Thymus (tissue), 11 donors: ENCODE results near the gene TP73. TPM values are rescaled to one million over a fixed set of nuclear protein-coding genes. Genes with fewer than 3 reads are reported as not detected.
A peak's percentile ranks its signal among the peaks of the same experiment; 100 is the strongest.

Source experiments
- DNase-seq, 9 donors: peaks; one replicate each; pipeline ENCODE4 v3.0.0-alpha.2; 2013; ENCODE audit warnings: low spot score in 9 of 9, low read depth in 6 of 9, missing footprints in 1 of 9
- H3K27ac ChIP-seq, 2 donors: one replicate each; pipeline ENCODE4 v1.5.1; 2013; ENCODE audit warnings: control low read depth in 1 of 2, low read depth in 1 of 2, low read length in 1 of 2, mild to moderate bottlenecking in 1 of 2, moderate library complexity in 1 of 2
- H3K27me3 ChIP-seq, 2 donors: one replicate each; pipeline ENCODE4 v1.5.1; 2013; ENCODE audit warnings: low read length in 1 of 2; ENCODE audit not compliant: control insufficient read depth in 2 of 2, insufficient read depth in 1 of 2
- H3K36me3 ChIP-seq, 2 donors: one replicate each; pipeline ENCODE4 v1.5.1; 2013; ENCODE audit warnings: low read length in 1 of 2, mild to moderate bottlenecking in 1 of 2, moderate library complexity in 1 of 2; ENCODE audit not compliant: control insufficient read depth in 2 of 2, insufficient read depth in 2 of 2
- H3K4me1 ChIP-seq, 2 donors: one replicate each; pipeline ENCODE4 v1.5.1; 2013; ENCODE audit warnings: low read length in 2 of 2; ENCODE audit not compliant: control insufficient read depth in 2 of 2, insufficient read depth in 2 of 2
- H3K4me3 ChIP-seq, 2 donors: one replicate each; pipeline ENCODE4 v1.5.1; 2013; ENCODE audit warnings: low read length in 2 of 2, control low read depth in 1 of 2, mild to moderate bottlenecking in 1 of 2
- H3K9me3 ChIP-seq, 2 donors: one replicate each; pipeline ENCODE4 v1.5.1; 2013; ENCODE audit warnings: low read length in 1 of 2, mild to moderate bottlenecking in 1 of 2; ENCODE audit not compliant: control insufficient read depth in 2 of 2, insufficient read depth in 1 of 2
- WGBS: extraction: QIAGEN DNeasy Blood & Tissue Kit; methylation state at CpG from one replicate; pipeline ENCODE4 v1.1.7; 2013; 5-methylcytosine and 5-hydroxymethylcytosine counted together
- polyA plus RNA-seq: library from polyadenylated mRNA; stranded (reverse); fragments of 200-250 nt; gene quantifications from one replicate; pipeline ENCODE4 v1.2.3, GENCODE V29; 2013
- total RNA-seq: library from RNA; stranded (reverse); fragments of 120-200 nt; gene quantifications from one replicate; pipeline ENCODE4 v1.2.4, GENCODE V29; 2013
- donor health status: healthy.

Gene TP73
- total and polyA plus RNA-seq, 2 donors: 2.6 to 2.9 TPM

DNA sequence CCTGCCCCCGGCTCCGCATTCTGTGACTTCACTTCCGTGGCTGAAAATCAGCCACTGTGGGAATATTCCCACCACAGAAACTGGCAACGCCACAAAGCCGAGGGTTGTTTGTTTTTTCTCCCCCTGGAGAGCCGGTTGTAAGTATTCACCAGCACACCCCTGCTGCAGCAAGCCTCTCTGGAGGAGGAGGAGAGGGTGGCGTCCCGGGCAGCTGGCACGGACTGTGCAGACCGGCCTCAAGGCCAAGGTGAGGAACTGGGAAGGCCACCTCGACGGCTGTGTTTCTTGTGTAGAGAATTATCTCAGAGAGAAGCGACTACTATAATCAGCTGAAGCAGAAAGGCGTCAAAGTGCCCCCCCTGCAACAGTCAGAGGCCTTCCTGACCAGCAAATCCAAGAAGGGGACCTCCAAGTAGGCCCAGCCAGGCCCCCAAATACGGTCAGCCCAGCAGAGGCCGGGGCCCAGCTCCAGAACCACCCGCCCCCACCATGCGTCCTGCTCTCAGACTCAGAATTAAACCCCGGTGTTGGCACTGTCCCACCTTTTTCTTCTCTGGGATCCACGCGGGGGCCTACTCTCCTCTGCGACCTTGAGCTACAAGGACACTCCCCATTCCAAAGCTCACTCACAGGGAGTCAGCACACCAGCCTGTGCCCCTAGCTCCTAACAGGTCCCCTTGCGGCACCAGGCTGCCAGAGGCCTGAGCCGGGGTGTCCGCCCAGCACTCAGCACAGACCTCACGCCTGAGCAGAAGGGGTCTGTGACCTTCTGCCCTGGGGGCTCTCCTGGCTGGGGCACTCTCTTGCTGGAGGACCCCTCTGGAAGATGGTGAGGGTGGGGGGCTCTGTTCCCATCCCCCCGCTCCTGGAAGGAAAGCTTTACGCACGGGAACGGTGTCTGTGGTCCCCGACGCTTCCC is 119.1 kb downstream of the TP73 start:
- Histone ChIP-seq H3K27me3 (peaks cover 17 to 41% of the 10 kb centered on the region in 2 donors), H3K4me1 (peaks cover 11 to 22% of the 10 kb centered on the region in 2 donors), H3K27ac (no peak overlapping the region), H3K9me3 (no peaks in the 10 kb centered on the region), H3K36me3 (no peaks in the 10 kb centered on the region), H3K4me3 (peak overlapping the region; percentile 1 to 56)
- no peak for DNase-seq
- 75% methylated on average over 32 of the region's 32 CpGs for WGBS

DNA sequence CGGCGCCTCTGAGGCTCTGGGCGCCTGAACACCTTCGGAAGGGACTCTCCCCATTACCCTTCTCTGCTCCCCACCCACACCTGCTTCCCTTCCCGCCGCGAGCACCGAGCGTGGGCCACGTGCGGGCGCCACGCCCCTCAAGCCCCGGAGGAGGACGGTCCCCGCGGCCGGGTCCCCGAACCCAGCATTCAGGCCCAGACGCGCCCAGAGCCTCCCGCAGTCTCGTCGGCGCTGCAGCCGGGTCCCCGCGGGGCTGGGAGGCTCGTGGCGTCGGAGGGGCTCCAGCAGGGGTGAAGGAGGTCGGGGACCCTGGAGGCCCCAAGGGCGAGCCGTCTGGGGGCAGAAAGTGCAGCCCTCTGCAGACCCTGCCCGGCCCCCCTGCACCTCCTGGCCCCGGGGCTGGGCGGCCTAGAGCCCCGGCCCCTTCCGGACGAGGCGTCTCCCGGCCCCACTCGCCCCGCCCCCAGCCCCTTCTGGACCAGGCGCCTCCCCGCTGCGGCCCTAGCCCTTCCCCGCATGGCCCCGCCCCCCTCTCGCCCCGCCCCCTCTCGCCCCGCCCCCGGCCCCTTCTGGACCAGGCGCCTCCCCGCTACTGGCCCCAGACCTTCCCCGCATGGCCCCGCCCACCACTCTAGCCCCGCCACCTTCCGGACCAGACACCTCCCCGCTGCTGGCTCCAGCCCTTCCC is 119.9 kb downstream of the TP73 start:
- Histone ChIP-seq H3K9me3 (no peaks in the 10 kb centered on the region), H3K4me3 (peak overlapping the region; percentile 1 to 56), H3K27me3 (peaks cover 17 to 41% of the 10 kb centered on the region in 2 donors), H3K4me1 (peaks cover 11 to 23% of the 10 kb centered on the region in 2 donors), H3K36me3 (no peaks in the 10 kb centered on the region), H3K27ac (peak overlapping the region in 1 of 2 donors; percentile 21)
- DNase-seq: peak in 7 of 9 donors; percentile 46 to 76 (median 57)
- under 1% methylated on average over 59 of the region's 61 CpGs for WGBS

DNA sequence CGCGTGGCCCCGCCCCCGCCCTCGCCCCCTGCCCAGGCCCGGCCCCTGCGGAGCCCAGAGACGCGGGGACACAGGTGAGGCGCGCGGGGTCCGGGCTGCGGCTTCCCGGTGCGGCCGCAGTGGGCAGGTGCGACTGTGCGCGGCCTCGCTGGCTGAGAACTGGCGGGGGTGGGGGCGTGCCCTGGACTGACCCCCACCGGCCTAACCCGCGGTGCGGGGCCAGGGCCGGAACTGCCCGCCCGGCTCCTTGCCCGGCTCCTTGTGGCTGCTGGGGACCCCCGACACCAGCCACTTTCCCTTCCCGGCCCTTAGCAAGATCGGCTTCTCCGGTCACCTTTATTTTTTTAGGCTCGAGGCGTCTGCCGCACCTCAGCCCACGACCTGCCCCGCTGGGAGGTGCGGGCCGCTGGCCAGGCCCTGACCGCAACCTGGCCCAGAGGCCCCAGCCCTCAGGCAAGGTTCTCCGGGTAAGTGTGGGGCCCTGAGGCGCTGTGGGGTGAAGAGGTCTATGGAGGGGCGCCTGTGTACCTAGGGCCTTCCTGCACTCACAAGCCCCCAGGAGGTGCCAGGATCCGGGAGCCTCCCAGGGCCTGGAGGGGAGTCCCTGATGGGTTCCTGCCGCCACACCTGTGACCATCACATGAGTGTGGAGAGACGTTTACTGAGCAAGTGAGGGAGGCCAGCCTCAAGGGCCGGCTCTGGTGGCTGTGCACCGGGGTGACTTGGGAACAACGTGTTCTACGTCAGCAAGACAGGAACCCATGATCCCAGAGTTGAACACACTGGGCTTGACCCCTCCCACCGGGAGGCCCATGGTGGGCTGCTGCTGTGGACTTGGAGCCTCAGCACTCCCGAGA is 120.6 kb downstream of the TP73 start, which contains the start of gene SMIM1:
Gene SMIM1 (plus strand): TSS at position 35 of the 857 bp plus-strand sequence. CDS start 2,625 bp downstream, outside the sequence.
- peak within 1 kb of the TSS in 1 of 2 donors; percentile 21 for H3K27ac ChIP-seq
- H3K4me3 ChIP-seq: peak within 1 kb of the TSS; percentile 1 to 56
- H3K9me3 ChIP-seq: no peaks in the 10 kb centered on the region
- H3K4me1 ChIP-seq: peaks cover 11 to 23% of the 10 kb centered on the region in 2 donors
- H3K36me3 ChIP-seq: no peaks in the 10 kb centered on the region
- peaks cover 17 to 41% of the 10 kb centered on the region in 2 donors for H3K27me3 ChIP-seq
- no peak for DNase-seq
- WGBS: 18% methylated on average over 55 of the region's 55 CpGs

DNA sequence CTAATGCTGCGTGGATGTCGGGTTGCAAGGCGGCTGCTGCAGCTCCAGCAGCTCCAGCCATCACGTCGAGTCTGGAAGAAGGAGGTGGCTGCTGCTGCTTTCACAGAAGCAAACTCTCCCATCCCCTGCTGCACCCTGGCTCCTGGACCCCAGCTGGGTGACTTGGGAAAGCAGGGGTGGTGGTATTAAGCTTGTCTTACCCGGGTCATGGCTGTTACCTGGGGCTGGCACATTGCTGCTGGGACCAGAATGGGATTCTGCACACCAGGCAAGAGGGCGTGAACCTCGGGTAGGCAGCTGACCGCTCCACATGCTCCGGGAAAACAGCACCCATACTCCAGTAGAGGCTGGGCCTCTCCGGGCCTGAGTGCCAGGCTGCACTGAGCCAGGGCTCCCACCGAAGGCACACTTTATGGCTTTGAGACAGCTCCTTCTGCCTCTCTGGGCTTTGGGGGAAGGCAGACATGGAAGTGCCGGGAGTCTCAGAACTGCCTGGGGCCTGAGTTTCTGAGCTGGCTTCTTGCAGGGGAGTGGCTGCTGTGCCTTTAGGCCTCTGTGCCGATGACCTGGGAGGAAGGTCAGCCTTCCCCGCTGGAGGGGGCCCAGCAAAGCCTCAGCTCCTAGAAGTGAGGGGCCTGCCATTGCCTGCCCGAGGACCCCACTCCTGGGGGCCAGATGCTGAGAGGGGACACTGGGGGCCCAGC is 121.4 kb downstream of the TP73 start:
- Histone ChIP-seq H3K9me3 (no peaks in the 10 kb centered on the region), H3K4me1 (peaks cover 11 to 23% of the 10 kb centered on the region in 2 donors), H3K36me3 (peaks cover 0 to 2% of the 10 kb centered on the region in 2 donors), H3K27me3 (peaks cover 17 to 41% of the 10 kb centered on the region in 2 donors), H3K27ac (no peak overlapping the region), H3K4me3 (no peak overlapping the region)
- WGBS: 94% methylated on average over 16 of the region's 16 CpGs
- DNase-seq: no peak

DNA sequence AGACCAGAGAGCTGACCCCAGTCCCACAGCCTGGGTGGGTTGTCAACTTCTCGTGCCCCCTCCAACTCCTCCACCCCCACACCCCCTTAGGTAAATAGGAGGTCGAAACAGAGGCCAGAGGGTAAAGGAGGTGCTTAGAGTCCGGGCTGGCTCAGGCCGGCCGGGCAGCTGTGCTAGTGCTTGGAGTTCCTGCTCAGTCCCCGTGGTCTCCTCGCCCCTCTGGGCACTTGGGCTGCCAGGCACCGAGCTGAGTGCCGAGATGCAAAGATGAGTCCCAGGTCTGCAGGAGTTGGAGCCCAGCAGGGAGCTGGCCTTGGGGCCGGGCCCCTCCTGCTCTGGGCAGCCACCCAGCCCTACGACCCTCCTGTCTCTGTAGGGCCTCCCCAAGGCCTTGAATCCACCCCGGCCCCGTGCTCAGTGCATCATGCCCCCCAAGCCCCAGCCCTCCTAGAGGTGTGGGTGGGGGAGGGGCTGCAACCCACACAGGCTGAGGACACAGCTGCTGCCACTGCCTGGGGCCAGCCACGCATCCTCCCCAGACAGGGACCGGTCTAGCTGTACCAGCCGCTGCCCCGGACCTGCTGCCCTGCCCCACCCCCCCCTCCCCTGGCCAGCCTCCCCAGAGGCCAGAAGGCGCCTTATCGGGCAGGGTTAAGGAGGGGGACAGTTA is 122.1 kb downstream of the TP73 start:
- no peak for DNase-seq
- Histone ChIP-seq H3K9me3 (no peaks in the 10 kb centered on the region), H3K36me3 (peaks cover 7 to 9% of the 10 kb centered on the region in 2 donors), H3K4me3 (no peak overlapping the region), H3K4me1 (peaks cover 11 to 23% of the 10 kb centered on the region in 2 donors), H3K27me3 (peaks cover 17 to 39% of the 10 kb centered on the region in 2 donors), H3K27ac (no peak overlapping the region)
- 98% methylated on average over 19 of the region's 19 CpGs for WGBS

DNA sequence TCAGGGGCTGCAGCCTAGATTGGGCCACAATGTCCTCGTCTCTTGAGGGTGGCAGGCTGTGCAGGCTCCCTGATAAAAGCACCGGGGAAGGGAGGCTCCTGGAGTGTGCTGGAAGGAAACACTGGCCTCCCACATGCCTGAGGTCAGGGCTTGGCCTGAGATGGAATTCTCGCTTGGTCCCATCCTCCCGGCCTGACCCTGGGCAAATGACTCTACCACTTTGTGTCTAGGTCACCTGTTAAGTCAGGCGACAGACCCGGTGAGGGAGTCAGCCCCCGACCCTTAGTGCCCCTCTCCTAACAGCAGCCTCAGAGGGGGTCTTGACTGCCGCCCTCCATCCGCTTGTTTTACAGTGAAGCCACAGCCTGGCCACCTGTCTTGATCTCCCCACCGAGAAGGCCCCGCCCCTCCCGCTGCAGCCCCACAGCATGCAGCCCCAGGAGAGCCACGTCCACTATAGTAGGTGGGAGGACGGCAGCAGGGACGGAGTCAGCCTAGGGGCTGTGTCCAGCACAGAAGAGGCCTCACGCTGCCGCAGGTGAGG is 122.7 kb downstream of the TP73 start:
- WGBS: 73% methylated on average over 17 of the region's 17 CpGs
- peaks cover 13 to 15% of the 10 kb centered on the region in 2 donors for H3K36me3 ChIP-seq
- no peaks in the 10 kb centered on the region for H3K9me3 ChIP-seq
- no peak for DNase-seq
- H3K4me3 ChIP-seq: no peak overlapping the region
- H3K27ac ChIP-seq: no peak overlapping the region
- H3K27me3 ChIP-seq: peaks cover 17 to 38% of the 10 kb centered on the region in 2 donors
- peaks cover 11 to 23% of the 10 kb centered on the region in 2 donors for H3K4me1 ChIP-seq

DNA sequence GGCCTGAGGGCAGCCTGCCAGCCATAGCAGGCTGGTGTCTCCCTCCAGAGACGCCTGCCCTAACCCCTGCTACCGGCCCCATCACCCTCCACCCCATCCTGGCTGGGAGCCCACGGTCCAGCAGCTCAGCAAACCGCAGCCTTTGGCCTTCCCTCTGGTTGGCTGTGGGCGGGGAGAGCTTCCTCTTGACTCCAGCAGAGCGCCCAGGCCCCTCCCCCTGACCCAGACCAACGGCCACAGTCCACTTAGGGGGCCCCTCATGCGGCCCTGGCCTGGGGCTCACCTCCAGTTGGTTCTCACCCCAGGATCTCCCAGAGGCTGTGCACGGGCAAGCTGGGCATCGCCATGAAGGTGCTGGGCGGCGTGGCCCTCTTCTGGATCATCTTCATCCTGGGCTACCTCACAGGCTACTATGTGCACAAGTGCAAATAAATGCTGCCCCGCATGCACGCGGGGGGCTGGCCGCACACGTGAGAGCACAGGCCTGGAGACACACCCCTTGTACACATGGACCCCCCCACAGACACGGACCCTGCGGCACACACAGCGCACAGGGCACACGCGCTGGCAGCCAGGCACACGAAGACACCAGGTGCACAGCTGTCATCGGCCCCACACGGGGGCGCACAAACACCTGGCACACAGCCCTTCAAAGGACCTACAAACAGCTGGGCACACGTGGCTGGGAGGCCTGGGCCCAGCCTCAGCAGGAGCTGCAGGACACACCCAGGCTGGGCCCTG is 123.3 kb downstream of the TP73 start:
- peaks cover 13 to 32% of the 10 kb centered on the region in 2 donors for H3K27me3 ChIP-seq
- H3K4me1 ChIP-seq: peaks cover 11 to 23% of the 10 kb centered on the region in 2 donors
- peaks cover 16 to 20% of the 10 kb centered on the region in 2 donors for H3K36me3 ChIP-seq
- H3K9me3 ChIP-seq: no peaks in the 10 kb centered on the region
- no peak overlapping the region for H3K27ac ChIP-seq
- WGBS: 33% methylated on average over 27 of the region's 27 CpGs
- DNase-seq: peak in 5 of 9 donors; percentile 26 to 70 (median 57)
- no peak overlapping the region for H3K4me3 ChIP-seq
